Breast epithelium (tissue), 4 donors: ENCODE measurements around the gene LAMTOR2. TPM values are rescaled to one million over a fixed set of nuclear protein-coding genes. Genes with fewer than 3 reads are reported as not detected.
"Not testable (repeated sequence)": the region's sequence is repeated elsewhere in the genome, so short reads cannot be mapped to it uniquely, and the experiment has no call there.

Experiments used
- DNase-seq, 2 donors: peaks; one replicate each; pipeline ENCODE4 v3.0.0-alpha.2; 2019; ENCODE audit warnings: low spot score in 2 of 2
- H3K27ac ChIP-seq, 2 donors: fragments of 200-600 bp; sonication (generic) in 1 of 2; one replicate each; pipeline ENCODE4 v1.5.1; 2016 to 2019; ENCODE audit warnings: mild to moderate bottlenecking in 1 of 2
- H3K27me3 ChIP-seq, 2 donors: fragments of 200-600 bp; sonication (generic) in 1 of 2; one replicate each; pipeline versions ENCODE4 v1.5.1 to v1.6.0; 2017 to 2019; ENCODE audit warnings: control low read depth in 1 of 2, mild to moderate bottlenecking in 1 of 2
- H3K36me3 ChIP-seq: fragments of 200-600 bp; one replicate; pipeline ENCODE4 v1.5.1; 2019
- H3K4me1 ChIP-seq, 2 donors: fragments of 200-600 bp; sonication (generic); one replicate each; pipeline ENCODE4 v1.5.1; 2016 to 2019; ENCODE audit warnings: control low read depth in 1 of 2
- H3K4me3 ChIP-seq, 3 donors: fragments of 200-600 bp; sonication (generic); 1 replicate in 2 of 3; 2 replicates in 1 of 3; pipeline ENCODE4 v1.5.1; 2016 to 2019; ENCODE audit warnings: mild to moderate bottlenecking in 3 of 3, moderate library complexity in 2 of 3
- H3K9me3 ChIP-seq, 2 donors: fragments of 200-600 bp; sonication (generic) in 1 of 2; one replicate each; pipeline ENCODE4 v1.5.1; 2016 to 2019; ENCODE audit warnings: control low read depth in 1 of 2
- POLR2A ChIP-seq: fragments of 450-650 bp; IDR thresholded peaks from one replicate; pipeline ENCODE4 v1.6.1; 2016; ENCODE audit warnings: antibody characterized with exemption, mild to moderate bottlenecking, moderate library complexity
- POLR2AphosphoS5 ChIP-seq, 3 donors: sonication (generic); formaldehyde crosslinking; IDR thresholded peaks; one replicate each; pipeline ENCODE4 v1.6.1; 2017; ENCODE audit warnings: antibody characterized with exemption in 3 of 3
- intact Hi-C: fragments of 100-400 bp; cut with DNase I; formaldehyde crosslinking; loops from one replicate; pipeline ENCODE4 v1.15.1; 2023; ENCODE audit warnings: low total_unique reads
- total RNA-seq, 3 donors: library from RNA; depleted of rRNA; stranded (reverse); fragments of >200 nt; gene quantifications; one replicate each; pipeline ENCODE4 v1.1.0, GENCODE V29; 2016
- TF ChIP-seq, protein P1 (sequence below), 3 donors: fragments of 450-650 bp; IDR thresholded peaks; one replicate each; pipeline ENCODE4 v1.5.1; 2016 to 2017; ENCODE audit warnings: antibody characterized with exemption in 3 of 3, mild to moderate bottlenecking in 3 of 3, moderate library complexity in 3 of 3

Gene LAMTOR2
- total RNA-seq, 3 donors from 2014 or later, result 60.7 to 75.5 (median 69.8) TPM

DNA sequence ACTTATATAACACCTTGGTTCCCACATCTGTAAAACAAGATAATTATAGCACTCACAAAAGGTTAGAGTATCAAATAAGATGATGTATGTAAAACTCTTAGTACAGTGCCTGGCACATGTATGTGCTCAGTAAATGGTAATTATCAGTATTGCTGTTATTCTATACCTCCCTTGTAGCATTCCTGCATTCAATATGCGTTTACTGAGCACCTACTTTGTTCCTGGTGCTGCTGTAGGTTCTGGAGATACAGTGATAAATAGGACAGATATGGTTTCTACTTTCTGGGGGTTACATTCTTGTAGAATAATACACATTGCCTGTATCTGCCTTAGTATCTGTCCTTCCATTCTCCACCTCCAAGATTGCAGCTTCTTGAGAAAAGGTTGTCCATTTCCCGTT, 32.6 kb upstream of the LAMTOR2 start:
- TF ChIP-seq POLR2AphosphoS5 (IDR thresholded peaks at IDR 0.05) (no peak), POLR2A (no peak)
- Histone ChIP-seq H3K36me3 (no peaks in the 10 kb centered on the region), H3K9me3 (no peaks in the 10 kb centered on the region), H3K27me3 (no peaks in the 10 kb centered on the region), H3K4me1 (no peaks in the 10 kb centered on the region), H3K27ac (no peak overlapping the region), H3K4me3 (no peak overlapping the region)
- no peak for DNase-seq
- intact Hi-C loops, result no loop called here

DNA sequence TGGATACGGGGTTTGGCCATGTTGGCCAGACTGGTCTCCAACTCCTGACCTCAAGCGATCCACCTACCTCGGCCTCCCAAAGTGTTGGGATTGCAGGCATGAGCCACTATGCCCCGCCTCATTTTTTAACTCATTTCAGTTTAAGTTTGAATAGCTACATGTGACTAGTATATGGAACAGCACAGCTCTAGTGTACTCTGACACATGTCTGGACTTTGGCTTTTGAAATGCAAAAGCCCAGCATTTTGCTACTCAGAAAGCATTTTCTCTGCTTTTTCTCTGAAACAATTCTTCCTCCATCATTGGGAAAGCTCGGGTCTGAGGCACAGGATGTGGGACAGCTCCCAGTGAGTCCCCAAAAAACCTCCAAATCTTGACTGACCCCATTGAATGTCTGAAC, 29.8 kb upstream of the LAMTOR2 start:
- Histone ChIP-seq H3K9me3 (no peaks in the 10 kb centered on the region), H3K4me3 (no peak overlapping the region), H3K27me3 (no peaks in the 10 kb centered on the region), H3K36me3 (no peaks in the 10 kb centered on the region), H3K27ac (no peak overlapping the region), H3K4me1 (no peaks in the 10 kb centered on the region)
- no peak for DNase-seq
- TF ChIP-seq POLR2AphosphoS5 (IDR thresholded peaks at IDR 0.05), result no peak
- no peak for TF ChIP-seq POLR2A
- TF ChIP-seq, protein P1, sequence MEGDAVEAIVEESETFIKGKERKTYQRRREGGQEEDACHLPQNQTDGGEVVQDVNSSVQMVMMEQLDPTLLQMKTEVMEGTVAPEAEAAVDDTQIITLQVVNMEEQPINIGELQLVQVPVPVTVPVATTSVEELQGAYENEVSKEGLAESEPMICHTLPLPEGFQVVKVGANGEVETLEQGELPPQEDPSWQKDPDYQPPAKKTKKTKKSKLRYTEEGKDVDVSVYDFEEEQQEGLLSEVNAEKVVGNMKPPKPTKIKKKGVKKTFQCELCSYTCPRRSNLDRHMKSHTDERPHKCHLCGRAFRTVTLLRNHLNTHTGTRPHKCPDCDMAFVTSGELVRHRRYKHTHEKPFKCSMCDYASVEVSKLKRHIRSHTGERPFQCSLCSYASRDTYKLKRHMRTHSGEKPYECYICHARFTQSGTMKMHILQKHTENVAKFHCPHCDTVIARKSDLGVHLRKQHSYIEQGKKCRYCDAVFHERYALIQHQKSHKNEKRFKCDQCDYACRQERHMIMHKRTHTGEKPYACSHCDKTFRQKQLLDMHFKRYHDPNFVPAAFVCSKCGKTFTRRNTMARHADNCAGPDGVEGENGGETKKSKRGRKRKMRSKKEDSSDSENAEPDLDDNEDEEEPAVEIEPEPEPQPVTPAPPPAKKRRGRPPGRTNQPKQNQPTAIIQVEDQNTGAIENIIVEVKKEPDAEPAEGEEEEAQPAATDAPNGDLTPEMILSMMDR (IDR thresholded peaks at IDR 0.05), result no peak
- intact Hi-C loops, result no loop called here

DNA sequence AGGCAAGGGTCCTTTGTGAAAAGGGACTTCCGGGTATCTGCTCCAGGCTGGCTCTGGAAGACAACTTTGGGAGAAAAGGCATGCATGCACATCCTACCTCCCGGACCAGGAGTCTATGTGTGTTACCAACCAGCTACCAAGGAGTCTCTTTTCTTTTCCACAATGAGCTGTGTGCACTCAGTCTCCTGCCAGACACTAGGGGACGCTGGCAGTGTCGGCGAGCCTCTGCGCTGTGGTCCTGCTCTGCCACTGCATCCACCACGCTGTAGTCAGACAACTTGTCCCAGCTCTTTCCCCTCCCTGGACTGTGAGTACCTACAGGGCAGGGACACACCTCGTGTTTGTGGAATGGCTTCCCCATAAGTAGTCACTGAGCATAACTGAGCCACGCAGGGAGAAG, 28.7 kb upstream of the LAMTOR2 start:
- intact Hi-C loops, result no loop called here

DNA sequence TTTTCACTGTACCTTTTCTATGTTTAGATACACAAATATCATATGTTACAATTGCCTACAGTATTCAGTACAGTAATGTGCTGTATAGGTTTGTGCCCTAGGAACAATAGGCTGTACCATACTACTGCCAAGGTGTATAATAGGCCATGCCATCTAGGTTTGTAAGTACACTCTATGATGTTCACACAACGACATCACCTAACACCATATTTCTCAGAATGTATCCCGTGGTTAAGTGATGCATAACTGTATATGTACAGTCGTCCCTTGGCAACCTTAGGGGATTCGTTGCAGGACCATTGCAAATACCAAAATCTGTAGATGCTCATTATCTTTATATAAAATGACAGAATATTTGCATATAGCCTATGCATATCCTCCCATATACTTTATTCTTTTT, 28.0 kb upstream of the LAMTOR2 start:
- Histone ChIP-seq H3K27me3 (no peaks in the 10 kb centered on the region), H3K4me1 (no peaks in the 10 kb centered on the region), H3K27ac (no peak overlapping the region), H3K4me3 (no peak overlapping the region), H3K9me3 (no peaks in the 10 kb centered on the region), H3K36me3 (no peaks in the 10 kb centered on the region)
- intact Hi-C loops, result no loop called here
- TF ChIP-seq, protein P1 (IDR thresholded peaks at IDR 0.05), result no peak
- no peak for TF ChIP-seq POLR2AphosphoS5 (IDR thresholded peaks at IDR 0.05)
- no peak for TF ChIP-seq POLR2A
- DNase-seq, result no peak

More for the DNA sequence above, 28.7 kb upstream of the LAMTOR2 start:
- Histone ChIP-seq H3K9me3 (no peaks in the 10 kb centered on the region), H3K27ac (no peak overlapping the region), H3K4me3 (no peak overlapping the region), H3K4me1 (no peaks in the 10 kb centered on the region), H3K27me3 (no peaks in the 10 kb centered on the region), H3K36me3 (no peaks in the 10 kb centered on the region)
- no peak for DNase-seq
- TF ChIP-seq, protein P1 (IDR thresholded peaks at IDR 0.05), result peak in 2 of 3 donors; percentile 14 to 24
- TF ChIP-seq POLR2A, result no peak

DNA sequence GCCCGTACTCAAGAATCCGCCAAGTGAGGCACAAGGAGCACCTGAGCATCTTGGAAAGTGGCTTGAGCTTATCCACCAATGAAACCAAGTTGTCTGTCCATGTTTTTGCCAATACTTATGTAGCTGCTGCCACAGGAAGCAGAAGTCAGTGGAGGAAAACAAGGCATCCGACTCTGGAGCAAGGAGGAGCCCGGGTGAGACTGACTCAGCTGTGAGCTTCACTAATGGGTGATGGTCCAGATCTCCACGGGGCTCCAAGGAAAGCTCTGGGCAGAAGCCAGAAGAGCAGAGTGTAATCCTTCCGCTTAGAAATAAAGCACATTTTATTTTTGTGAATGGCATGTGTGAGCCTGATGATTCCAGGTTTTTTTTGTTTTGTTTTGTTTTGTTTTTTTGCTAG, 21.6 kb upstream of the LAMTOR2 start:
- H3K9me3 ChIP-seq, result no peaks in the 10 kb centered on the region
- no peaks in the 10 kb centered on the region for H3K36me3 ChIP-seq
- TF ChIP-seq POLR2A, result no peak
- TF ChIP-seq POLR2AphosphoS5 (IDR thresholded peaks at IDR 0.05), result no peak
- TF ChIP-seq, protein P1 (IDR thresholded peaks at IDR 0.05), result no peak
- H3K27me3 ChIP-seq, result no peaks in the 10 kb centered on the region
- DNase-seq, result no peak
- H3K27ac ChIP-seq, result no peak overlapping the region
- H3K4me3 ChIP-seq, result no peak overlapping the region
- no peaks in the 10 kb centered on the region for H3K4me1 ChIP-seq
- intact Hi-C loops, result no loop called here

DNA sequence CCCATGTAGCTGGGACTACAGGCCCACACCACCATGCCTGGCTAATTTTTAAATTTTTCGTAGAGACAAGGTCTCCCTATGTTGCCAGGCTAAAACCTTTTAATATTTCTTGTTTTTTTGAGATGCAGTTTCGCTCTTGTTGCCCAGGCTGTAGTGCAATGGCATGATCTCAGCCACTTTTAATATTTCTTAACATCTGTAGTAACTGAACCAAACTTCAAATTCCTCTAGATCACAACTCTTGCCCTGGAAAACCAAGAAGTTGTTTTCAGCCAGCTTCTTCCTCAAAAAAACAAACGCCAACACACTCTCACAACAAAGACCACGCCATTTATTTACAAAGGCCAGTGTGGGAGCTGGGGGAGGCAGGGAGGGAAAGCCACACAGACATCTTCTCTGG, 19.6 kb upstream of the LAMTOR2 start:
- H3K27me3 ChIP-seq, H3K4me3 ChIP-seq, H3K9me3 ChIP-seq, H3K27ac ChIP-seq, H3K36me3 ChIP-seq, H3K4me1 ChIP-seq, intact Hi-C loops, DNase-seq: not testable (repeated sequence)
